Body of pancreas (tissue), 4 donors: ENCODE results near the gene GGTLC1. TPM values are rescaled to one million over a fixed set of nuclear protein-coding genes. Genes with fewer than 3 reads are reported as not detected.
"Not testable (repeated sequence)": the region's sequence is repeated elsewhere in the genome, so short reads cannot be mapped to it uniquely, and the experiment has no call there.

ENCODE experiments used
- ATAC-seq: fragments of 150-250 bp; one replicate; pipeline ENCODE4 v1.9.1; 2016
- DNase-seq, 4 donors: peaks; one replicate each; pipeline ENCODE4 v3.0.0-alpha.2; 2019
- H3K27ac ChIP-seq, 4 donors: fragments of 200-600 bp; sonication (generic); 1 replicate in 3 of 4; 2 replicates in 1 of 4; pipeline versions ENCODE4 v1.5.1 to v1.6.1; 2016 to 2019; ENCODE audit warnings: mild to moderate bottlenecking in 1 of 4, mixed read lengths in 1 of 4, moderate library complexity in 1 of 4
- H3K27me3 ChIP-seq, 2 donors: fragments of 200-600 bp; sonication (generic); one replicate each; pipeline ENCODE4 v1.6.0; 2016; ENCODE audit warnings: mild to moderate bottlenecking in 1 of 2
- H3K36me3 ChIP-seq, 2 donors: fragments of 200-600 bp; sonication (generic); replicated peaks in 1 of 2; 2 replicates each; pipeline ENCODE4 v1.5.1; 2016; ENCODE audit warnings: low read depth in 2 of 2; ENCODE audit not compliant: insufficient read depth in 1 of 2
- H3K4me1 ChIP-seq: fragments of 200-600 bp; sonication (generic); one replicate; pipeline ENCODE4 v1.6.0; 2016
- H3K4me3 ChIP-seq, 2 donors: fragments of 200-600 bp; sonication (generic); 1 replicate in 1 of 2; 2 replicates in 1 of 2; pipeline ENCODE4 v1.5.1; 2016 to 2019
- H3K9me3 ChIP-seq, 3 donors: fragments of 200-600 bp; sonication (generic); 1 replicate in 2 of 3; 2 replicates in 1 of 3; pipeline ENCODE4 v1.5.1; 2016
- CTCF ChIP-seq, 7 experiments: fragments of 450-650 bp in 4 of 7; fragments of 200-600 bp in 3 of 7; sonication (generic) in 3 of 7; IDR thresholded peaks; one replicate each; pipeline ENCODE4 v1.5.1; 2016 to 2019; ENCODE audit warnings: antibody characterized with exemption in 7 of 7
- WGBS, 2 donors: methylation state at CpG; one replicate each; pipeline ENCODE4 v1.1.5; 2017; 5-methylcytosine and 5-hydroxymethylcytosine counted together
- intact Hi-C: fragments of 100-400 bp; cut with DNase I; formaldehyde crosslinking; loops from one replicate; pipeline ENCODE4 v1.15.1; 2023
- total RNA-seq, 2 donors: library from RNA; depleted of rRNA; stranded (reverse); fragments of >200 nt; gene quantifications; one replicate each; pipeline ENCODE4 v1.1.0, GENCODE V29; 2016

GGTLC1 gene
- total RNA-seq, 2 donors from 2014 or later, result 3.4 TPM; not detected in 1

GRCh38 chr20:23990296-23990695 lies 1.7 kb upstream of the GGTLC1 start:
- DNase-seq, H3K27ac ChIP-seq, ATAC-seq, intact Hi-C loops, H3K9me3 ChIP-seq, H3K27me3 ChIP-seq, H3K36me3 ChIP-seq, H3K4me1 ChIP-seq, H3K4me3 ChIP-seq: not testable (repeated sequence)
- WGBS, 2 donors, result 11 to 79% methylated on average over 1 to 12 of the region's 12 CpGs

- 69 to 85% methylated on average over 3 to 7 of the region's 9 CpGs for WGBS, 2 donors
- H3K27me3 ChIP-seq, H3K4me1 ChIP-seq, H3K9me3 ChIP-seq, H3K4me3 ChIP-seq, intact Hi-C loops, ATAC-seq, H3K36me3 ChIP-seq, DNase-seq, H3K27ac ChIP-seq: not testable (repeated sequence)
Observed at GRCh38 chr20:23988966-23989365, 387 bp upstream of the GGTLC1 start.

GRCh38 chr20:23986716-23987115 lies 1.9 kb downstream of the GGTLC1 start:
- DNase-seq, result peak in 1 of 4 donors; percentile 24

GRCh38 chr20:23986310-23986709 lies 2.3 kb downstream of the GGTLC1 start:
- 80 to 82% methylated on average over 5 to 14 of the region's 14 CpGs for WGBS, 2 donors
- intact Hi-C loops, ATAC-seq, H3K36me3 ChIP-seq, H3K27me3 ChIP-seq, H3K27ac ChIP-seq, H3K4me3 ChIP-seq, H3K9me3 ChIP-seq, DNase-seq: not testable (repeated sequence)
- H3K4me1 ChIP-seq, result peaks cover 25% of the 10 kb centered on the region

More at GRCh38 chr20:23986716-23987115, 1.9 kb downstream of the GGTLC1 start:
- H3K9me3 ChIP-seq, H3K27ac ChIP-seq, H3K36me3 ChIP-seq, H3K4me3 ChIP-seq, ATAC-seq, intact Hi-C loops, H3K27me3 ChIP-seq: not testable (repeated sequence)
- WGBS, 2 donors, result 46 to 61% methylated on average over 2 to 3 of the region's 3 CpGs
- H3K4me1 ChIP-seq, result peaks cover 21% of the 10 kb centered on the region

GRCh38 chr20:23985790-23986225 lies 2.8 kb downstream of the GGTLC1 start:
- WGBS, 2 donors, result 90% methylated on average over 15 of the region's 17 CpGs; no CpG with 5 or more reads in 1 of the 2 donors
- peaks cover 29% of the 10 kb centered on the region for H3K4me1 ChIP-seq

GRCh38 chr20:23985066-23985789 lies 3.4 kb downstream of the GGTLC1 start:
- H3K4me3 ChIP-seq, H3K36me3 ChIP-seq, H3K27me3 ChIP-seq, H3K27ac ChIP-seq, intact Hi-C loops, DNase-seq, ATAC-seq, H3K9me3 ChIP-seq: not testable (repeated sequence)
- WGBS, 2 donors, result 64 to 87% methylated on average over 3 to 13 of the region's 15 CpGs
- H3K4me1 ChIP-seq, result peaks cover 33% of the 10 kb centered on the region

More at GRCh38 chr20:23985790-23986225, 2.8 kb downstream of the GGTLC1 start:
- intact Hi-C loops, ATAC-seq, H3K9me3 ChIP-seq, H3K4me3 ChIP-seq, H3K36me3 ChIP-seq, H3K27ac ChIP-seq, H3K27me3 ChIP-seq, DNase-seq: not testable (repeated sequence)

- H3K9me3 ChIP-seq, H3K4me3 ChIP-seq, H3K36me3 ChIP-seq, intact Hi-C loops, H3K27ac ChIP-seq, H3K27me3 ChIP-seq, ATAC-seq: not testable (repeated sequence)
- peak in 1 of 7 experiments; percentile 40 for TF ChIP-seq CTCF (IDR thresholded peaks at IDR 0.05)
- peaks cover 37% of the 10 kb centered on the region for H3K4me1 ChIP-seq
- WGBS, 2 donors, result 0 to 23% methylated on average over 3 to 8 of the region's 12 CpGs
- DNase-seq, result peak in 1 of 4 donors; percentile 31
Observed at GRCh38 chr20:23984476-23985023, 4.0 kb downstream of the GGTLC1 start.

- H3K4me1 ChIP-seq, result peaks cover 41% of the 10 kb centered on the region
- peak; percentile 32 to 75 (median 54) for DNase-seq
- H3K4me3 ChIP-seq, H3K27me3 ChIP-seq, ATAC-seq, intact Hi-C loops, H3K36me3 ChIP-seq, H3K9me3 ChIP-seq: not testable (repeated sequence)
- 8 to 14% methylated on average over 2 of the region's 11 CpGs for WGBS, 2 donors
- peak overlapping the region; percentile 65 to 82 (median 70) for H3K27ac ChIP-seq
Observed at GRCh38 chr20:23982112-23983018, 6.2 kb downstream of the GGTLC1 start.

GRCh38 chr20:23981526-23981925 lies 7.1 kb downstream of the GGTLC1 start:
- intact Hi-C loops, H3K27me3 ChIP-seq, DNase-seq, H3K9me3 ChIP-seq, H3K4me3 ChIP-seq, H3K36me3 ChIP-seq, ATAC-seq: not testable (repeated sequence)
- Histone ChIP-seq H3K4me1 (peaks cover 41% of the 10 kb centered on the region), H3K27ac (peak overlapping the region; percentile 65 to 82 (median 70))
- WGBS, 2 donors, result 57 to 90% methylated on average over 3 to 5 of the region's 5 CpGs
